HL-60/S4 treated with retinoic acid at 250 ng/mL for 4 days and 3 days (cell line): Measurements from ENCODE around the gene EPB41L2.

Experiments used
- in situ Hi-C: fragments of 300-500 bp; cut with MboI; formaldehyde crosslinking; loops from 2 replicates; pipeline ENCODE4 v1.7.0; 2022; ENCODE audit warnings: low sequenced_read_pairs

Gene EPB41L2

DNA sequence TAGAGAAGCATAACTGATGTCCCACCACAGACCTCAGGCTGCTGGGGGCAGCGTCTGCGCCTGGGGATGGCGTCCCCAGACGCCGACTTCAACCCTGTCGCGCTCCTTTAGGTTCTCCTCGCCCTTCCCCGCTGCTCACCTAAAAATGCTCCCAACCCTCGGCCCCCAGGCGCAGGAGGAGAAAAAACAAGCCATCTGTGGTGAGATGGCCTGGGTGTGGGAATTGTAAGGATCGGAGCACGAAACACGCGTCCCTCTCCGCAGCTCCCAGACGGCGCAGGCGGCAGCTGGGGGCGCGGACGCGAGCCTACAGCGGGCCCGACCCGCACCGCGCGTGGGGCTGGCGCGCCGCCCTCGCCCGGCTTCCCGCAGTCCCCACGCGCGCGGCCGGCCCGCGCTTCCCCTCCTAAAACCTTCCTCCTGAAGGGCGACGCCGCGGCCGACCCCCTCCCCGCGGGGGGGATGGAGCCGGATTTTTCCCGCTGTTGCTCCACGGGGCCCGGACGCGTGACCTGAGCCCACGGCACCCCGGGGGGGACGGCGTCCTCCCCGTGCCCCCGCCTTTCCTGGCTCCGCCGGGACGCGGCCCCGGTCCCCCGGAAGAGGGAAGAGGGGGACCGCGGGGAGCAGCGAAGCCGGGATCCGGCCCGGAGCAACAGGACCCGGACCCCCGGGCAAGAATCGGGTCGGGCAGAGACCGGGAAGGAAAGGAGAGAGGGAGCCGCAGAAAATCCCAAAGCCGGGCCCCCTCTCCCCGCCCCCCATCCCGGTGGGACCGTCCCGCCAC is 611 bp downstream of the EPB41L2 start:
- in situ Hi-C loops = no loop called here

DNA sequence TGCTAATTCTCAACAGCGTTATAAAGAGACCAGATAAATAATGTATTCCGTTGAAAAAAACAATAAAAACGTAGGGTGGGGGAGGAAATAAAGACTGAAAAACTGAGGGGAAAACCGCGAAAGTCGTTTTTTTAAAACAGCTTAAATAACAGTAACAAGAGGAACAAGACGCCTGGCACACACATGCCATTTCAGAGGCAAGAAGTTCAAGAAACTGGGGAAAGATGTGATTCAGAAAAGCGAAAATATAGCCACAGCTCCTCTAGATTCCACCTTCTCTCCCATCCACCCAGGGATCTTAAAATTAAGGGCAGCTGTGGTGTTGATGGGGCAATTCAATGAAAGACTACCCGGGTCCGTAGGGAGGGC is 1.3 kb downstream of the EPB41L2 start:
- in situ Hi-C loops = no loop called here

DNA sequence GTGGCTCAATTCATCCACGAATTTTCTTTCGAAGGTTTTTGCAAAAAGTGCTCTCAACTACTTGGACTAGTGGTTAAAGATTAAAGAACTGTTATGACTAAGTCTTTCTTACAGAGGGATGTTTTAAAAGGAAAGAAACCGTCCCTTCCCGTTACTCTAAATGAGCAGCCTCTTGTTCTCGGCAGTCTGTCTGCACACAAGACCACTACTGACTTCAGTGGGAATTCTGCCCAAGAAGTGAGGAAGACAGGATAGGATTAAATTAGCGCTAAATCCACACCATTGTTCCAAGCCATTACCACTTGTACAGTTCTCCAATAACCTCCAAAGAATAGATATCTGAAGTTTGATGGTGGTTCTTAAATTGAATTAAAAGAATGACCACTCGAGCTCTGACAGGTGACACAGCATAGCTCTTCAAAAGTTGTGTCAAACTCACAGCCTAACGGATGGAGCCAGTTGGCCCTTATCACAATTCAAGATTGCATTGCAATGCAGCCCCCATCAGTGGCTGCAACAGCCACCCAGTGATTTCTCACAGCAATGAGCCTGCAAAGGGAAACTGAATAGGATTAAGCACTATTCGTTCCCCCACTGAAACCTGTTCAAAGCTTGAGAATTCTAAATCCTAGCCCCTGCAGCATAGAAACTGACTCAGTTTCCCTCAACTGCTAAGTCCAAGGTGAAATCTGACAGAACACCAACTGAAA is 1.8 kb downstream of the EPB41L2 start:
- in situ Hi-C loops = no loop called here

DNA sequence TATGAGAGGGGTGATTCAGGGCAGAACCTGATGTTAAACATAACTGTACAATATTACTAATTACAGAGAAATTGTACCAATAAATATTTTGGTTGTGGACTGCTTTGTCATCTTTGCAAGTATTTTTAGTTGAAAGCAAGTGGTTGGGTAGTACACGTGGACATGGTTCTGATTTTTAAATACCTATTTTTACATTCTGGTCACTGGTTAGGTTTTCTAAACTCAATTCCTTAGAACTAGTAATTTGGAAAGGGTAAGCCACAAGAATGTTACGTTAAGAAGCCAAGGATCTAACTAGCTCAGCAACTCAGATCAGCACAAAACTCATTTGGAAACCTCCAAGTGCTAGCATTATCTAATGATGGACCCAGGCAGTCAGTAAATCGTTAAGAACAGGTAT is 2.7 kb downstream of the EPB41L2 start:
- in situ Hi-C loops = no loop called here

DNA sequence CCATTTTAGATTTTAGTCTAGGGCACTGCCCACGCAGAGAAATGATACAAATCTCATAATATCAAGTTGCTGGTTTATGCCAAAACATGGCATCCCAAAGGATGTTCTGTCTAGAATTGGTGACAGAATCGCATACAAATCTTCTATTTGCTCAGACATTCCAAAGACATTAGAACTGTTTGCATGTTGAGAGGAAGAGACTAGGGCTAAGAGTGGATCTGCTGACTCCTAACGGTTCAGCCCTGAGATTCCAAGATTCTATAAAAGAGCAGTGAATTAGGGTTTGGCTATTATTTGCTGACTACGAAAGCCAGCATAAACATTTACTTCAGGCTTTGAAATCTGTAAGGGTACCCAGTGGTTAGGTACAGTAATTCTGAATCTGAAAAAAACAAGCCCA is 3.6 kb downstream of the EPB41L2 start:
- in situ Hi-C loops = no loop called here

DNA sequence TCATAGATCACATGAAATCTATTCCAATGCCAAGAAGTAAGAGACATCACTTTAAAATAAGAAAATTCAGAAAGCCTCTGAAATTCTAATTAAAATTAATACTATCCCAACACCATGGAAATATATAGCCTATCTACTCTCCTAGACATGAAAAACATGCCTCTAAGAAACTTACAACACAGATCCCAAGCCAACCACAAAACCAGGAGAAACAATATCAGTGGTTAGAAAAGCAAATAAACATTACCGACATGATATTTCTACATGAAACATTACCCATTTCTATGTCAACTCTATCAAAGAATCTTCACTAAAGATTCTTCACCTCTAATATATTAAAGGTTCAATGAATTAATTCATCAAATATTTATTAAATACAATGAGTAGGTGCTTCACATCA is 4.8 kb downstream of the EPB41L2 start:
- in situ Hi-C loops = no loop called here

DNA sequence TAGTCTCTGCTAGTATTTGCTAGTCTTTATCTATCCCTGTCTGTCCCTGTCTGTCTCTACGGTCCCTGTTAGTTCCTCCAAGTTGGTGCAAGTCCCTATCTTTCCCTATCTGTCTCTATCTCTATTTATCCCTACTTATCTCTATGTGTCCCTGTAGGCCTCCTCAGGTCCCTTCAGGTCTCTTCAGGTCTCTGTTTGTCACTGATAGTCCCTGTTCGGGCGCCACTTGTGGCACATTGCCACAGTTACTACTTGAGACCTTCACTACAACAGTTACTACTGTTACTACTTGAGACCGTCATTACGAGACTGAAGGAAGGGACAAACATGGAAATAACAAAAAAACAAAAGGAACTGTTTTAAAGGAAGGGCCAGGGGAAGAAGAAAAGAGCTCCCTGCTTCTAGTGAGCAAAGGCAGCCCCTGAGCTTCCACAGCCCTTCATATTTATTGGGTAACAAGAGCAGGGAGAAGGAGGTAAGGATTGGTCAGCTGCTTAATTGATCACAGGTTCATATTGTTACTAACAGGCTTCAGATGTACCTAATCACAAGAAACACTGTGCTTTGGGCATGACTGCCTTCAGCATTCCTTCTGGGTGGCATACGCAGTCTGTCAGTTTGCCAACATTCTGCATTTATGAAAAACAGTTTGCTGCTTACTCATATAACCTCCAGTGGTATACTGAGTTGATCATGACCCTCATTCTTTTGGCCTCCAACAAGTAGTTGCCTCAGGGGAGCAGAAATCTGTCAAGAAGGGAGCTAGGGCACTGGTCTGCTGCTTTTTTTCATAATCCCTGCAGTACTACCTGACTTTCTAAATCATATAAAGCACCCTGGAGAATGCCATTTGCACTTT is 8.4 kb downstream of the EPB41L2 start:
- in situ Hi-C loops = no loop called here

DNA sequence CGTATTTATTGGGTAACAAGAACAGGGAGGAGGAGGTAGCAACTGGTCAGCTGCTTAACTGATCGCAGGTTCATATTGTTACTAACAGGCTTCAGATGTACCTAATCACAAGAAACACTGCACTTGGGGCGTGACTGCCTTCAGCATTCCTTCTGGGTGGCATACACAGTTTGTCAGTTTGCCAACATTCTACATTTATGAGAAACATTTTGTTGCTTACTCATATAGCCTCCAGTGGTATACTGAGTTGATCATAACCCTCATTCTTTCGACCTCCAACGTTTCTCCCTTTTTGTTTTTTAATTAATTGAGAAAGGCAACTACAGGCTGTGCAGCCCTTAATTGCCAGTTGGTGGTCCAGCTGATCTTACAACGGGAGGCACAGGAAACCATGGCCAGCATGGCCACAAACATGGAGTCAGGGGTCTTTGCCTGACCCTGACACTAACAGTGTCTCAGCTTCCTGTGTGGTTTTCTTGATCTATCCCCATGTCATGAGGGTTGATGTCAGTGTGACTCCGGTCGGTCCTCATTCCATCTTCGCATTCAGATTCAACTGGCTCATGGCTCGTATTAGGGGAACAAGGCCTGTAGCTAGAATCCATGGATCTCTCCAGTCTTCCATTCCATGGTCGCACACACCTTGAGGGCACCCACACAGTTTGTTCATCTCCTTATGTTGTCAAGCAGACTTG is 9.4 kb downstream of the EPB41L2 start:
- in situ Hi-C loops = no loop called here

DNA sequence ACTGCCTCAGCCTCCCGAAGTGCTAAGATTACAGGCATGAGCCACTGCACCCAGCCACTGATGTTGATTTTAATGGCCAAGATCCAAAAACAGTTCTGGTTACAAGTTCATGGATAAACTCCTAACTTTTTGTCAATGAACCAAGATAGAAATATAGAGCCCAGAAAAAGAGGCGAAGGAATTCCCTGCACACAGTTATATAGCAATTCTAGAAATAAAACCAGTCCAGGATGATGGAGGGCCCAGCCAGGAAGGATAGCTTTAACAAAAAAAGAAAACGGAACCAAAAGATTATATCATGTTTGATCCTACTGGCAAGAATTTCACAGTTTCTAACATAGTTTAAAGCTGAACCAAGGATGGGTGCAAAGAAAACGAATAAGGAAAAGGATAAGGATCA is 10.9 kb downstream of the EPB41L2 start:
- in situ Hi-C loops = no loop called here

DNA sequence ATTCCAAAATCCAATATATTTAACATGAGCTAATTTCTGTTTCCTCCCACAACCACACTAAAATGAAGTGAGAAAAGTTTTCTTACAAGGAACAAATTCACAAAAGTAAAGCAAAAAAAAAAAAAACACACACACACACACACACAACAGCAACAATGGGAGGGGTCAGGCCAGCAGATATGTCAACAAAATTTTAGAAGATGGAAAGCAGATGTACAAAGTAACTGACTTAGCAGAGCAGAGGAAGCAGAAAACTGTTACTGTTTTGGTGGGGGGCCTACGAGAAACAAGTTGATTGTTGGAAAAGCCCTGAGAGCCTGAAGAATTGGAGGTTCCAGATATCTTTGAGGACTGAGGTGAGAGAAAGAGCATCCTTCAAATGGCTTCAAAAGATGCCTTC is 11.7 kb downstream of the EPB41L2 start:
- in situ Hi-C loops = no loop called here

DNA sequence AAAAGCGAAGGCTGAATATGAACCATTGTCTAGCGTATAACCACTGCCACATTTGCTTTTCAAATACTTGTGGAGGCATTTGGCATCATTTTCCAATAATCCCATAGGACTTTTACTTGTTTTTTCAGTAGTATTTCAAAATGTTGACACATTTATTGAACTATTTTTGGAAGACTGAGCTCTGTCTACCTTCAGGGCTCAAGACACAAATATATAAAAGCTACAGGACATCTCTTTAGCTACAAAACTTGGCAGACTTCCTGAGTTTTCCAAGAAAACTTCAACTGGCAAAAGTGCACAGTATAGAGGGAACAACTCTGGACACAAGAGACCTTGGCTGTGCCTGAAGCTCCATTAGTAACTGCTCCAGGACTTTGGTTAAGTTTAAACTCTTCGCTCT is 13.4 kb downstream of the EPB41L2 start:
- in situ Hi-C loops = no loop called here

DNA sequence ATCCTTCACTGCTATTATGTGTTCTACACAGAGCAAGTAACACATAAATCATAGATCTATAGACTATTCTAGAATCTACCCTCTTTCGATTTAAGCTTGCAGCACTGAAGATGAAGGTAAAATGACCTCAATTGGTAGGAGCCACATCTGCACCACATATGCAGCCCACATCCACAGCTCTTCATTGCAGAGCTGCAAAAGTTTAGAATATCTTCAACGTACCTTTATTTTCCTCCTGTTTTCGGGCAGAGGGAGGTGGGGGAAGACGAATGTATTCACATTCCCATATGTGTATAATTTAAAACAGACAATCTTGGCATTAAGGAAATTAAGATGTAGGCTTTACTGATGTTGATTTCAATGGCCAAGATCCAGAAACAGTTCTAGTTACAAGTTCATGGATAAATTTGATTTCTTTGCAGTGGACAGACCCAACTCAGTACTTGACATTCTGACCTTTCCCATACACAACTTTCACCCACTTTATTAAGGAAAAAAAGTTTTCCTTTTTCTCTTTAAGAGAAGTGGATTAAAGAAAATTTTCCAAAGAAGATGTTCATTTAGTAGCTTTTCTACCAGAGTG is 14.0 kb downstream of the EPB41L2 start:
- in situ Hi-C loops = no loop called here

DNA sequence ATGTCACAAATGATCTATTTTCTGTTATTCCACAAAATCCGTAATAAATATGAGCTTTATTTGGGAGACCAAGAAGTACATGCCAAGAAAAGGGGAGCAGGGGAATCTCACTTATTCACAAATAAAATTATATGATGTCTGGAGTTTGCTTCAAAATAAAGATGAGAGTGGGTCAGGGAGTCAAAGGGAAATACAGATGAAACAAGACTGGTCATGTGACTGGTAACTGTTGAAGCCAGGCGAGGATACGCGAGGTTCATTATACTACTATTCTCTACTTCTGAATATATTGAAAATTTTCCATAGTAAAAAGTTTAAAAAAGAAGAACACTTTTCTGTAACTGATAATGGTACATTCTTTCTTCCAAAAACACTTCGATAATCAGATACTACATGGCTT is 14.6 kb downstream of the EPB41L2 start:
- in situ Hi-C loops = no loop called here

DNA sequence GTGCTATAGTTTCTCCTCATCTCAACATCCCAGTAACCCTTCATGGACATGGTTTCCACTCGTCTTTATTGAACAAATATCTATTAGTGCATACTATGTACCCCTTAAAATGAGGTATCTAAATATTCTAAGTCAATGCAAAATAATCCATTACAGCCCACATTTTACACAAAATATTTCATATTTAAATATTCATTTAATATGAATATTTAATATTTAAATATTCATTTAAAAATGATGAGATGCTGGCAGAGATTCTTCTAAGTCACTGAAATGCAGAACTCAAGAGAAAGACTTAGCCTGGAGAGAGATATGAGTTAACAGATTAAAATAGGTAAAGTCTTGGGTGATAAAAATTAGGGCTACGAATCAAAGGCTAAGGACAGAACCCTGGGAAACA is 17.9 kb downstream of the EPB41L2 start:
- in situ Hi-C loops = no loop called here

DNA sequence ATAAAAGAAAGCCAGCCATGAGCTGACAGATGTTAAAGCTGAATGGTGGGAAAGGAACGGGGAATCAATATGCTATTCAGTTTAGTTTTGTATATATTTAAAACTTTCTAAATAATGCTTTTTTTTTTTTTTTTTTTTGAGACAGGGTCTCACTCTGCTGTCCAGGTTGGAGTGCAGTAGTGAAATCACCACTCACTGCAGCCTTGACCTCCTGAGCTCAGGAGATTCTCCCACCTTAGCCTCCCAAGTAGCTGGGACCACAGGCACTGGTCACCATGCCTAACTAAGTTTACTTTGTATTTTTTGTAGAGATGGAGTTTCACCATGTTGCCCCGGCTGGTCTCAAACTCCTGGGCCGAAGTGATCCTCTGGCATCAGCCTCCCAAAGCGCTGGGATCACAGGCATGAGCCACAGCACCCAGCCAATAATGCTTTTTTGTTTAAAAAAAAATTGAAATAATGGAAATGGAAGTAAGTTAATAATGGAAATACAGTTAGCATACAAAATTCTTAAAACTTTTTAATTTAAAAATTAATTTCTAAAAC is 19.1 kb downstream of the EPB41L2 start:
- in situ Hi-C loops = no loop called here

DNA sequence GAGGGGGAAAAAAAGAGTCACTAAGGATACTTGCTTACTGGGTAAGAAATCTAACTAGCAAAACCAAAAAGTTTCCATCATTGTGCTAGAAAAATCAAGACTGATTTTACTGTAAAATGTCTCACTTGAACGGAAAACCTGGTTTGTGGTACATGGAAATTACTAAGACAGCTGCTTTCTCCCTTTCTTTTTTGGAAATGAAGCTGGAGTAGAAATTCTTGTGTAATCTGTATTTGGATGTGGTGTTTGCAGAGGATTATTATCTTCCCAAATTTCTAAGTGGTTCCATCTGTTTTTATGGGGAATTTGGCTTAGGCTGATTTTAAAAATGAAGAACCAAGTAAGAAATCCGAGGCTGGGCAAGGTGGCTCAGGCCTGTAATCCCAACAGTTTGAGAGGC is 20.4 kb downstream of the EPB41L2 start:
- in situ Hi-C loops = no loop called here

DNA sequence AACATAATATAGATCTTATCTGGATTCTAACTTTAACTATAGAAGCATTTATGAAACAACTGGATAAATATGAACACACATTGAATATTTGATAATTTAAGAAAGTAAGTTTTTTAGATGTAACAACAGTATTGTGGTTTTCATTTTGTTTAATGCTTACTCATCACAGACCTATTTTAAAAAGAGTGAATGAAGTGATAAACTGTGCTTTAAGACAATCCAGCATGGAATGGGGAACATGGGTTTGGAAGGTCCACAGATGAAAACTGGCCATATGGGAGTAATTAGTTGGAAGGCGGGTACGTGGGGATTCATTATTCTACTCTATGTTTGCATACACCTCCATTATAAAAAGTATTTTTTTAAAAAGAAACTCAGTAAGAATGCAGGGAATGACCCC is 21.2 kb downstream of the EPB41L2 start:
- in situ Hi-C loops = no loop called here

DNA sequence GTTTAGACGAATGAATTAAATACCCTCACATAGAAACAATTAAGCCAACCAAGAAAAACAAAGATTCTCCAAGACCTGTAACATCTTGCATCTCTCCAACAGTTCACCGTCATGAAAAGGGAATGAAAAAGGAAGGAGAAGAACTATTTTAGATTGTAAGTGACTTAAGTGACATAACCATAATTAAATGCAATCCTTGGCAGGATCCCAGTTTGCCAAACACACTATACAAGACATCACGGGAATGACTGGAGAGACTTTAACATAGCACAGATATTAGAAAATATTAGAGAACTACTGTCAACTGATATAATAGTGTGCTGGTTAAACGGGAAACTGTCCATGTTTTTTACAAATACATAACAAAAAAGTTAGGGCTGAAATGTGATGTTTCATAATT is 22.2 kb downstream of the EPB41L2 start:
- in situ Hi-C loops = no loop called here

DNA sequence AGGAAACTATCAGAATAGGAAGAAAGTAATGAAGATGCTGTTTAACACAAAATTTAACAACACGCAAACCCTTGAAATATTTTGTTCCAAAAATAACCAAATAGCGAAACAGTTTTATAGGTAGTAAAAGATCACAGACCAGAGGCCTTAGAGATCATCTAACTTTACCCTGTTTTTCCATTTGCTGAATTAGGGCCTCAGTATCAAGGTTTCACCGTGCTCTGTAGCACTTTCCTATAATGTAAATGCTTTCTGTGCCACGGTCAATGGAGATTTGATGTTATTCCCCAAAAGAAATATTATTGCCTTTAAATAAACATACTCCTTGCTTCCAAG is 23.7 kb downstream of the EPB41L2 start:
- in situ Hi-C loops = no loop called here

DNA sequence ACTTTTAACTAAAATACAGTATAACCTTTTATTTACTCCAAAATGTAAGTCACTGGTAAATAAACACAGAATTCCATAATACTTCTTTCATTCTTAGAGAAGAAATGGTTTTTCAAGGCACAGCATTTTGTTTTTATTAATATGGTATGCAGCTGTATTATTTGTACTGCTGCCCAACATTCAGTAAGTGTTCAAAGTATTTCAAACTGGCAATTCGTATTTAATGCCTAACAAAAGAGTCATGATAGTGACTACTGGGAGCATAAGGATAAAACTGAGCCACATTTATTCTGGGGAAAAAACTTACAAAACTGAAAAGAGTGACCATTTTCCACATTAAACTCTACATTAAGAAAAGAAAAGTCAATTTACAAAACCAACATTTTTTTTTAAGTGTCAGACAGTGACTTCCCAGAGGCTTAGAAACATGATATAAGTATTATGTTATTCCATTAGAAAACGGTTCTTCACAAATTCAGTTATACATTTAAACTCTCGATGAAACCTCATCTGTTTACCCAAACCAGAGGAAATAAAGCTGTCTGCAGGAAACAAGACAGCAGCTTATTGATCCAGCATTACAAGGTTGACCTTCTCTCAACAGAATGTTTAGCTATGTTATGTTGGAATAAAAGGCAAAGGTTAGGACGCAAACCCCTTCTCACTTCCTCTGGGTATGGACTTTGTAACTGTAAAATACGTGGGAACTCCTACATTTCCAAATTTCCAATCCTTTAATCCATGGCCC is 24.3 kb downstream of the EPB41L2 start:
- in situ Hi-C loops = no loop called here
